Measurements from ENCODE around the gene NKX2-2.

The NKX2-2 gene

GRCh38 chr20:21513881-21514540 is at the start of gene NKX2-2:
Gene NKX2-2 (minus strand): TSS chr20:21514064. CDS start chr20:21513669, 395 bp downstream.
- peak; percentile 39 for DNase-seq (ENCODE audit: low spot score)

GRCh38 chr20:21562656-21563055 is 48.8 kb upstream of the NKX2-2 start:
- no peak for DNase-seq (ENCODE audit: low spot score)

GRCh38 chr20:21559305-21559704 is 45.4 kb upstream of the NKX2-2 start:
- DNase-seq (ENCODE audit: low spot score), result no peak

GRCh38 chr20:21557241-21558020 is 43.6 kb upstream of the NKX2-2 start:
- no peak for DNase-seq (ENCODE audit: low spot score)

GRCh38 chr20:21556398-21556797 is 42.5 kb upstream of the NKX2-2 start:
- DNase-seq (ENCODE audit: low spot score), result no peak

GRCh38 chr20:21555470-21556120 is 41.7 kb upstream of the NKX2-2 start:
- no peak for DNase-seq (ENCODE audit: low spot score)

GRCh38 chr20:21554985-21555384 is 41.1 kb upstream of the NKX2-2 start:
- no peak for DNase-seq (ENCODE audit: low spot score)

- DNase-seq (ENCODE audit: low spot score), result no peak
These were observed 40.6 kb upstream of the NKX2-2 start for GRCh38 chr20:21554376-21554890.

GRCh38 chr20:21550587-21550986 is 36.7 kb upstream of the NKX2-2 start:
- DNase-seq (ENCODE audit: low spot score), result no peak

- no peak for DNase-seq (ENCODE audit: low spot score)
These were observed 34.6 kb upstream of the NKX2-2 start for GRCh38 chr20:21548390-21549035.

- no peak for DNase-seq (ENCODE audit: low spot score)
These were observed 32.5 kb upstream of the NKX2-2 start for GRCh38 chr20:21546355-21546754.

GRCh38 chr20:21539512-21539911 is 25.6 kb upstream of the NKX2-2 start:
- no peak for DNase-seq (ENCODE audit: low spot score)

- DNase-seq (ENCODE audit: low spot score), result no peak
These were observed 21.0 kb upstream of the NKX2-2 start for GRCh38 chr20:21534886-21535285.

- no peak for DNase-seq (ENCODE audit: low spot score)
These were observed 20.6 kb upstream of the NKX2-2 start for GRCh38 chr20:21534453-21534852.

- DNase-seq (ENCODE audit: low spot score), result no peak
These were observed 16.0 kb upstream of the NKX2-2 start for GRCh38 chr20:21529863-21530262.

- no peak for DNase-seq (ENCODE audit: low spot score)
These were observed 15.0 kb upstream of the NKX2-2 start for GRCh38 chr20:21528870-21529269.

- no peak for DNase-seq (ENCODE audit: low spot score)
These were observed 14.0 kb upstream of the NKX2-2 start for GRCh38 chr20:21527908-21528307.

GRCh38 chr20:21526776-21527175 is 12.9 kb upstream of the NKX2-2 start:
- DNase-seq (ENCODE audit: low spot score), result no peak

GRCh38 chr20:21523895-21524294 is 10.0 kb upstream of the NKX2-2 start:
- DNase-seq (ENCODE audit: low spot score), result no peak

- no peak for DNase-seq (ENCODE audit: low spot score)
These were observed 9.5 kb upstream of the NKX2-2 start for GRCh38 chr20:21523281-21523868.

GRCh38 chr20:21522481-21523280 is 8.8 kb upstream of the NKX2-2 start:
- no peak for DNase-seq (ENCODE audit: low spot score)
